SK-N-SH treated with all-trans-retinoic acid at 6 μM for 48 hours (cell line): ENCODE data around the gene SEZ6L2.

Experiments used
- CSDC2 ChIP-seq: fragments of 250-450 bp; sonication (Bioruptor Pico); IDR thresholded peaks from 2 replicates; pipeline ENCODE4 v1.5.0; 2020; ENCODE audit warnings: mild to moderate bottlenecking, moderate library complexity
- ESRRG ChIP-seq: fragments of 250-450 bp; sonication (Bioruptor Pico); IDR thresholded peaks from 2 replicates; pipeline ENCODE4 v1.6.1; 2021; ENCODE audit warnings: mild to moderate bottlenecking
- PATZ1 ChIP-seq: fragments of 250-450 bp; sonication (Bioruptor Pico); IDR thresholded peaks from 2 replicates; pipeline ENCODE4 v1.8.0; 2020; ENCODE audit warnings: mild to moderate bottlenecking, moderate library complexity, borderline replicate concordance
- RARB ChIP-seq: fragments of 250-450 bp; sonication (Bioruptor Pico); IDR thresholded peaks from 2 replicates; pipeline ENCODE4 v1.8.0; 2021; ENCODE audit warnings: mild to moderate bottlenecking, moderate library complexity
- SNAI2 ChIP-seq: fragments of 250-450 bp; sonication (Bioruptor Pico); IDR thresholded peaks from 2 replicates; pipeline ENCODE4 v1.5.0; 2020; ENCODE audit warnings: mild to moderate bottlenecking, moderate library complexity
- ZNF565 ChIP-seq: fragments of 450-650 bp; formaldehyde crosslinking; conservative IDR thresholded peaks from 2 replicates; pipeline ENCODE4 v1.5.0; 2020; ENCODE audit warnings: low read depth, mild to moderate bottlenecking, moderate library complexity
- ZNF8 ChIP-seq: fragments of 450-650 bp; formaldehyde crosslinking; IDR thresholded peaks from 2 replicates; pipeline ENCODE4 v1.5.0; 2020; ENCODE audit warnings: mild to moderate bottlenecking, moderate library complexity

DNA sequence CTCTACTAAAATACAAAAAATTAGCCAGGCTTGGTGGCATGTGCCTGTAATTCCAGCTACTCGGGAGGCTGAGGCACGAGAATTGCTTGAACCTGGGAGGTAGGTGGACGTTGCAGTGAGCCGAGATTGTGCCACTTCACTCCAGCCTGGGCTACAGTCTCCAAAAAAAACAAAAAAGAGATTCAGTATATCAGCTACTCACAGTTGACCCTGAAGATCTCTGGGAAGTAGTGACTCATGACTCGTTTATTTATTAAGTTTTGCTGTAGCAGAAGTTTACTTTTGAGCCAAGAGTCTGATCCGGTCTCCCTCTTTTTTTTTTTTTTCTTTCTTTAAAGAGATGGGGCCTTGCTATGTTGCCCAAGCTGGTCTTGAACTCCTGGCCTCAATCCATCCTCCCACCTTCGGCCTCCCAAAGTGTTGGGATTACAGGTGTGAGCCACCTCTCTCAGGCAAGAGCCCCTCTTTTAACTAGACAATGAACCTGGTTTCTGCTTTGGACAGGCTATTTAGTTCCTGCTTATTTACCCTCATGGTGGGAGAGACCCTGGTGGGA lies 74.7 kb downstream of the SEZ6L2 start:
- no peak for TF ChIP-seq RARB
- no peak for TF ChIP-seq ZNF8 (CRISPR knock-in tag)
- TF ChIP-seq SNAI2 = no peak
- no peak for TF ChIP-seq PATZ1 (CRISPR knock-in tag)
- TF ChIP-seq ESRRG (CRISPR knock-in tag) = no peak
- TF ChIP-seq ZNF565 (CRISPR knock-in tag) = no peak
- TF ChIP-seq CSDC2 (CRISPR knock-in tag) = no peak
